Body of pancreas (tissue), 4 donors: Measurements from ENCODE around the gene IGSF9.

ENCODE experiments used
- CTCF ChIP-seq, 7 experiments: fragments of 450-650 bp in 4 of 7; fragments of 200-600 bp in 3 of 7; sonication (generic) in 3 of 7; IDR thresholded peaks; one replicate each; pipeline ENCODE4 v1.5.1; 2016 to 2019; ENCODE audit warnings: antibody characterized with exemption in 7 of 7
- POLR2A ChIP-seq, 3 donors: fragments of 450-650 bp; IDR thresholded peaks; one replicate each; pipeline ENCODE4 v1.6.1; 2016; ENCODE audit warnings: antibody characterized with exemption in 3 of 3, mild to moderate bottlenecking in 2 of 3

DNA sequence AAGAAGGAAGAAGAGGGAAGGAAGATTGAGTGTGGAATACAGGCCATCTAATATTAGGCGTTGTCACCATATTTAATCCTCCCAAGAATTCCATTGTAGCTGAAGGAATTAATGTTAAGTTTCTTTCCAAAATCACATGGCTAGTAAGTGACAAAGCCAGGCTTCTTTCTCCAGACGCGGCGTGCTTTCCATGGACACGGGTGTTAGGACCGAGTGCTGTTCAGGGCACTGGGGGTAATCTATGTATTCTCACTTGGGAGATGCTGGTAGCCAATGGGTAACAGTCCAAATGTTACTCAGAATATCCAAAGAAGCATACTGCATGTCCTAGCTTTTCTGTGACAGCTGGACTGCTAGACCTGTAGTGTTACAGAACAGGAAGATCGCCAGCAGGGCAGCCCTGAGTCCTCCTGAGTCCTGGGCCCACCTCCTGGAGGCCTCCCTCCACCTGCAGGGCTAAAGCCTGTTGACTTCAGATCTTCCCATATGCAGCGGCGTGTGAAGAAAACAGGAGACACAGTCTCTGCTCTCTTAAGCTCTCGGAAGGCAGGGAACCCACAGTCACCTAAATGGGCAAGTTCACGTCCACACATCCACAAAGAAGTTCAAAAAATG is 5.3 kb downstream of the IGSF9 start:
- TF ChIP-seq CTCF (IDR thresholded peaks at IDR 0.05): no peak
- TF ChIP-seq POLR2A (IDR thresholded peaks at IDR 0.05): no peak
